Progenitor cell of endocrine pancreas (in vitro differentiated cells): ENCODE data around the gene MAN2B2. TPM values are rescaled to one million over a fixed set of nuclear protein-coding genes. Genes with fewer than 3 reads are reported as not detected.
"Not testable (repeated sequence)": the region's sequence is repeated elsewhere in the genome, so short reads cannot be mapped to it uniquely, and the experiment has no call there.

Experiments
- DNase-seq: peaks from one replicate; pipeline ENCODE4 v3.0.0; 2021; ENCODE audit warnings: low spot score; ENCODE audit not compliant: unreplicated experiment
- H3K27ac Mint-ChIP-seq: 2 replicates; pipeline ENCODE4 v1.8.0; 2021; ENCODE audit warnings: mild to moderate bottlenecking, moderate library complexity, mixed read lengths
- H3K27me3 Mint-ChIP-seq: 2 replicates; pipeline ENCODE4 v1.8.0; 2021; ENCODE audit warnings: mixed read lengths
- H3K36me3 Mint-ChIP-seq: 2 replicates; pipeline ENCODE4 v1.8.0; 2022; ENCODE audit warnings: mixed read lengths; ENCODE audit not compliant: insufficient read depth
- H3K4me1 Mint-ChIP-seq: 2 replicates; pipeline ENCODE4 v1.8.0; 2021; ENCODE audit warnings: low read depth, mixed read lengths
- H3K4me3 Mint-ChIP-seq: 2 replicates; pipeline ENCODE4 v1.8.0; 2021; ENCODE audit warnings: low read depth, mild to moderate bottlenecking, moderate library complexity, mixed read lengths
- H3K9me3 Mint-ChIP-seq: 2 replicates; pipeline ENCODE4 v1.8.0; 2021; ENCODE audit warnings: low read depth, mixed read lengths
- total RNA-seq: library from RNA; stranded (reverse); gene quantifications from 2 replicates; pipeline ENCODE4 v1.2.1, GENCODE V29; 2021
- TF ChIP-seq, protein P1 (sequence below): fragments of 200-600 bp; sonication (generic); IDR thresholded peaks from one replicate; pipeline ENCODE4 v1.5.0; 2021; ENCODE audit warnings: antibody characterized with exemption, mild to moderate bottlenecking; ENCODE audit not compliant: unreplicated experiment

The MAN2B2 gene
- total RNA-seq, 1 donor from 2014 or later: 25.4 TPM

DNA sequence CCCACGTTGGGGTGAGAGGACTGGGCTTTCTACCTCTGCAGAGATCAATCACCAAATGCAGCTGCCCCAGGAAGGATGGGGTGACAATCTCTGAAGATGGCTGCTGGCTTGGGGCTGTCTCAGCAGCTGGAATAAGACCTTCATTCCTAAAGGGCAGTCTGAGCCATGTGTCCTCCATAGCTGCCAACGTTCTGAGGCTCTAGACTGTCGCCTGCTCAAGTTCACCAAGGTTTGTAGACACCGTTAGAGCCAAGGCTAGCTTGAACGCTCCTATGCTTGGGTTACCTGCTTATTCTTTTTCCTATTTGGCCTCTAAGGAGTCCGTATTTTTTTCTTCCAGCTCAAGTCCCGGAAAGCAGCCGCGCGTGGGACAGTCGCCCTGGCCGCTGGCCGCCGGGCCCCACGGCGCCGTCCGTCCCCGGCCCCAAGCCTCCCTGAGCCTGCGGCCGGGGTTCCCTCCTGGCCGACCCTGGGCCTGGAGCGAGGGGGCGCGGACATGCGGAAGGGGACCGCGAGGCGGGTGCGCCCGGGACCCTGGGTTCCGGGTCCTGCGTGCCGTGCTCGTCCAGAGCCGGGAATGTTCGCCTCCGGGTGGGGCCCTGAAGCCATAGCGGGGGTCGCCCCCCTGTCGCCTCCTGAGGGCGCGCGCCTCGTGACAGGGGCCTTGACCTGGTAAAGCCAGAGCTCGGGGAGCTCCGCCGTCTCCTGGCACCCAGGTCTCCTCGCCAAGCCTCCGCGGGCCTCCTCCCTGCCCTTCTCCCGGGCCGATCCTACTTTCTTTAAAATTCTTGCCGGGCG is 88.8 kb downstream of the MAN2B2 start:
- Mint-ChIP-seq H3K27me3 (peaks cover 22% of the 10 kb centered on the region), H3K27ac (no peak overlapping the region), H3K4me1 (no peaks in the 10 kb centered on the region), H3K9me3 (no peaks in the 10 kb centered on the region), H3K36me3 (peaks cover 1% of the 10 kb centered on the region), H3K4me3 (no peak overlapping the region)
- TF ChIP-seq, protein P1, sequence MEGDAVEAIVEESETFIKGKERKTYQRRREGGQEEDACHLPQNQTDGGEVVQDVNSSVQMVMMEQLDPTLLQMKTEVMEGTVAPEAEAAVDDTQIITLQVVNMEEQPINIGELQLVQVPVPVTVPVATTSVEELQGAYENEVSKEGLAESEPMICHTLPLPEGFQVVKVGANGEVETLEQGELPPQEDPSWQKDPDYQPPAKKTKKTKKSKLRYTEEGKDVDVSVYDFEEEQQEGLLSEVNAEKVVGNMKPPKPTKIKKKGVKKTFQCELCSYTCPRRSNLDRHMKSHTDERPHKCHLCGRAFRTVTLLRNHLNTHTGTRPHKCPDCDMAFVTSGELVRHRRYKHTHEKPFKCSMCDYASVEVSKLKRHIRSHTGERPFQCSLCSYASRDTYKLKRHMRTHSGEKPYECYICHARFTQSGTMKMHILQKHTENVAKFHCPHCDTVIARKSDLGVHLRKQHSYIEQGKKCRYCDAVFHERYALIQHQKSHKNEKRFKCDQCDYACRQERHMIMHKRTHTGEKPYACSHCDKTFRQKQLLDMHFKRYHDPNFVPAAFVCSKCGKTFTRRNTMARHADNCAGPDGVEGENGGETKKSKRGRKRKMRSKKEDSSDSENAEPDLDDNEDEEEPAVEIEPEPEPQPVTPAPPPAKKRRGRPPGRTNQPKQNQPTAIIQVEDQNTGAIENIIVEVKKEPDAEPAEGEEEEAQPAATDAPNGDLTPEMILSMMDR: no peak
- no peak for DNase-seq

DNA sequence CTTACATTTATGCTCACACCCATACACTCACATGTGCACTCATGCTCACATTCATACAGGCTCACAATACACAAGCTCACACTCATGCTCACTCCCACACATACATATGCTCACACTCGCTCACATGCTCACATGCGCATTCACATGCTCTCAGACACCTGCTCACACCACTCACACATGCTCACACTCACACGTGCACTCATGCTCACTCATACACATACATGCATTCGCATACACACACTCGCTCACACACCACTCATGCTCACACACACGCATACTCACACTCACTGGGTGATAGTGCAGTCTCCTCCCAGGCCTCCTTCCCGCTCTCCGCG is 90.3 kb downstream of the MAN2B2 start:
- TF ChIP-seq, protein P1: no peak
- Mint-ChIP-seq H3K4me3 (no peak overlapping the region), H3K9me3 (no peaks in the 10 kb centered on the region), H3K27ac (no peak overlapping the region), H3K27me3 (peaks cover 11% of the 10 kb centered on the region), H3K4me1 (no peaks in the 10 kb centered on the region), H3K36me3 (peaks cover 1% of the 10 kb centered on the region)
- DNase-seq: no peak

DNA sequence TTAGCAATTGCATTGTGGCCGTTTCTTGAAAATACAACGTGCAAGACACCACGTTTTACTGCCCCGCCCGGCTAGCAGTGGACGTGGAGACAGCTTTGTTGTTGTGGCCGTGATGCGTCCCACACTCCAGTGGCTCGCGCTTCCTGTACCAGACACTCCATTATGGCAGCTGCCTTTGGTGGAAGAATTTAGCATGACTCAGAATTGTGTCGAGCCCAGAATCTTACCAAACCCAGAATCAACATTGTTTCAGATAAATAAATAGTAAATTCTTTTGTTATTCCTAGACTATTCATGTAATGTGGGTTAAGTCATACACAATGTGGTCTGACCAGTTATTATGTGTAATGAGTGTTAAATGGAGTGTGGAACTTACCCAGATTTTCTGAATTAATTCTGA is 93.4 kb downstream of the MAN2B2 start:
- Mint-ChIP-seq H3K27ac (no peak overlapping the region), H3K27me3 (no peaks in the 10 kb centered on the region), H3K36me3 (no peaks in the 10 kb centered on the region), H3K9me3 (no peaks in the 10 kb centered on the region), H3K4me1 (peaks cover 2% of the 10 kb centered on the region), H3K4me3 (no peak overlapping the region)
- TF ChIP-seq, protein P1: no peak
- no peak for DNase-seq

DNA sequence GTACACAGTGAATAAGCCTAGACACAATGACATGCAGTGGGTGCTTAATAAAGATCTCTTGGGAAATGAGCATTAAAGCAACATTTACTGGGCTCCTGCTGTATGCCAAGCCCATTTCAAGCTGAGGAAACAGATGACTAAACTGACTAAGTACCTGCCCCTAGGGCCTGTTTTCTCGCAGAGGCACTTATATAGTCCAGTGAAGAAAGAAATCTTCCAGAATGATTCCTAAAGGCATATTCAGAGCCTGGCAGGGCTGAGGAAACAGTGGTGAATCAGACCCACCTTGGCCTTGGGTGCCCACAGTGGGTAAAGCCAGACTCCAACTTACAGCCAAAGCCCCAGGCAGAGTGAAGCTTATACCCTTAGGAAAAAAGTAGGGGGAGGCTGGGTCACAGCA is 96.7 kb downstream of the MAN2B2 start:
- Mint-ChIP-seq H3K9me3 (no peaks in the 10 kb centered on the region), H3K4me3 (no peak overlapping the region), H3K36me3 (peaks cover 7% of the 10 kb centered on the region), H3K4me1 (peaks cover 24% of the 10 kb centered on the region), H3K27me3 (no peaks in the 10 kb centered on the region), H3K27ac (no peak overlapping the region)
- TF ChIP-seq, protein P1: no peak
- no peak for DNase-seq

DNA sequence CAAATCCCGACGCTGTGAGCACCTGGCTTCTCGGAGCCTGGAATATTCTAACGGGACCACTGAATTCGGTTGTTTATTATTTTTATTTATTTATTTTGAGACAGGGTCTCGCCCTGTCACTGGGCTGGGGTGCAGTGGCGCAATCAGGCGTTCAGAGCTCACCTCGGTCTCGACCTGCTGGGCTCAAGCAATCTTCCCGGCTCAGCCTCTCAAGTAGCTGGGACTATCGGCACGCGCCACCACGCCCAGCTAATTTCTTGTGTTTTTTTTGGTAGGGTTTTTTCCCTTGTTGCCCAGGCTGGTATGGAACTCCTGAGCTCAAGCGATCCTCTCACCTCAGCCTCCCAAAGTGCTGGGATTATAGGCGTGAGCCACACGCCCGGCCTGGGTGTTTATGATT is 97.1 kb downstream of the MAN2B2 start:
- H3K27ac Mint-ChIP-seq: no peak overlapping the region
- DNase-seq: no peak
- no peaks in the 10 kb centered on the region for H3K27me3 Mint-ChIP-seq
- peaks cover 9% of the 10 kb centered on the region for H3K36me3 Mint-ChIP-seq
- TF ChIP-seq, protein P1: no peak
- H3K4me1 Mint-ChIP-seq: peaks cover 27% of the 10 kb centered on the region
- no peak overlapping the region for H3K4me3 Mint-ChIP-seq
- no peaks in the 10 kb centered on the region for H3K9me3 Mint-ChIP-seq

DNA sequence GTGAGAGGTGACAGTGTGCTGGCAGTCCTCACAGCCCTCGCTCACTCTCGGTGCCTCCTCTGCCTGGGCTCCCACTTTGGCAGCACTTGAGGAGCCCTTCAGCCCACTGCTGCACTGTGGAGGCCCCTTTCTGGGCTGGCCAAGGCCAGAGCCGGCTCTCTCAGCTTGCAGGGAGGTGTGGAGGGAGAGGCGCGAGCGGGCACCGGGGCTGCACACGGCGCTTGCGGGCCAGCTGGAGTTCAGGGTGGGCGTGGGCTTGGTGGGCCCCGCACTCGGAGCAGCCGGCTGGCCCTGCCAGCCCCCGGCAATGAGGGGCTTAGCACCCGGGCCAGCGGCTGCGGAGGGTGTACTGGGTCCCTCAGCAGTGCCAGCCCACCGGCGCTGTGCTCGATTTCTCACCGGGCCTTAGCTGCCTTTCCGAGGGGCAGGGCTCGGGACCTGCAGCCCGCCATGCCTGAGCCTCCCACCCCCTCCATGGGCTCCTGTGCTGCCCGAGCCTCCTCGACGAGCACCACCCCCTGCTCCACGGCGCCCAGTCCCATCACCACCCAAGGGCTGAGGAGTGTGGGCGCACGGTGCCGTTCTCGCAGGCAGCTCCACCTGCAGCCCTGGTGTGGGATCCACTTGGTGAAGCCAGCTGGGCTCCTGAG is 97.7 kb downstream of the MAN2B2 start:
- H3K4me3 Mint-ChIP-seq: not testable (repeated sequence)

More for the DNA sequence above, 97.7 kb downstream of the MAN2B2 start:
- peaks cover 27% of the 10 kb centered on the region for H3K4me1 Mint-ChIP-seq
- H3K36me3 Mint-ChIP-seq: peaks cover 12% of the 10 kb centered on the region
- not testable (repeated sequence) for H3K9me3 Mint-ChIP-seq, DNase-seq, H3K27ac Mint-ChIP-seq, H3K27me3 Mint-ChIP-seq
